PC-9 (cell line): ENCODE data around the gene R3HDM1. TPM values are rescaled to one million over a fixed set of nuclear protein-coding genes. Genes with fewer than 3 reads are reported as not detected.

ENCODE experiments used
- BruUV-seq: library from RNA; stranded (reverse); fragments of 400-500 nt; replicated peaks from 2 replicates; lab custom pipeline; 2021; lab: Mats Ljungman, UMichigan
- CTCF ChIA-PET: fragments of 300-600 bp; sonication (Branson Sonifier 250); formaldehyde crosslinking; loops from one replicate; lab custom pipeline; 2022; ENCODE audit warnings: antibody characterized with exemption; lab: Charles Lee
- POLR2A ChIA-PET: fragments of 300-600 bp; sonication (Branson Sonifier 250); formaldehyde crosslinking; loops from one replicate; lab custom pipeline; 2022; ENCODE audit warnings: antibody characterized with exemption; ENCODE audit not compliant: unreplicated experiment; lab: Charles Lee
- DNase-seq, 2 experiments: peaks; one replicate each; pipeline versions ENCODE4 v3.0.0 to v3.0.0-alpha.2; 2015 to 2022; ENCODE audit warnings: mixed read lengths in 1 of 2
- H2AFZ ChIP-seq: fragments of 200-600 bp; sonication (generic); 2 replicates; pipeline ENCODE4 v1.8.1; 2017; ENCODE audit warnings: antibody characterized with exemption
- H3F3A ChIP-seq: fragments of 200-600 bp; sonication (generic); 2 replicates; pipeline ENCODE4 v1.8.1; 2017; ENCODE audit warnings: antibody characterized with exemption, mild to moderate bottlenecking, low read depth; ENCODE audit not compliant: insufficient read depth
- H3K27ac ChIP-seq: fragments of 200-600 bp; sonication (generic); 2 replicates; pipeline ENCODE4 v1.6.1; 2016; ENCODE audit warnings: mixed run types
- H3K27me3 ChIP-seq: fragments of 200-600 bp; sonication (generic); 2 replicates; pipeline ENCODE4 v1.6.1; 2016; ENCODE audit warnings: low read depth, mixed run types; ENCODE audit not compliant: insufficient read depth
- H3K36me3 ChIP-seq: fragments of 200-600 bp; sonication (generic); 2 replicates; pipeline ENCODE4 v1.6.1; 2016; ENCODE audit warnings: low read depth, mixed run types
- H3K4me1 ChIP-seq: fragments of 200-600 bp; sonication (generic); replicated peaks from 2 replicates; pipeline ENCODE4 v1.6.1; 2016; ENCODE audit warnings: mixed run types; ENCODE audit not compliant: insufficient read depth
- H3K4me2 ChIP-seq: fragments of 200-600 bp; sonication (generic); 2 replicates; pipeline ENCODE4 v1.6.1; 2017; ENCODE audit warnings: mixed run types
- H3K4me3 ChIP-seq: fragments of 200-600 bp; sonication (generic); 2 replicates; pipeline ENCODE4 v1.6.1; 2016; ENCODE audit warnings: mixed run types
- H3K79me2 ChIP-seq: fragments of 200-600 bp; sonication (generic); 2 replicates; pipeline ENCODE4 v1.6.1; 2017; ENCODE audit warnings: low read depth, mixed run types
- H3K9me2 ChIP-seq: fragments of 200-600 bp; sonication (generic); 2 replicates; pipeline ENCODE4 v1.8.1; 2017; ENCODE audit warnings: mild to moderate bottlenecking; ENCODE audit not compliant: insufficient read depth
- H3K9me3 ChIP-seq: fragments of 200-600 bp; sonication (generic); 2 replicates; pipeline ENCODE4 v1.8.1; 2016; ENCODE audit warnings: low read depth; ENCODE audit not compliant: insufficient read depth
- H4K20me1 ChIP-seq: fragments of 200-600 bp; sonication (generic); 2 replicates; pipeline ENCODE4 v1.8.1; 2017; ENCODE audit not compliant: insufficient read depth
- CTCF ChIP-seq: fragments of 200-600 bp; sonication (generic); conservative IDR thresholded peaks from 2 replicates; pipeline ENCODE4 v1.6.1; 2017; ENCODE audit warnings: mixed run types, antibody characterized with exemption, mild to moderate bottlenecking, moderate library complexity
- EZH2 ChIP-seq: fragments of 200-600 bp; sonication (generic); IDR thresholded peaks from 2 replicates; pipeline ENCODE4 v1.8.0; 2017; ENCODE audit warnings: antibody characterized with exemption, low read depth
- intact Hi-C: fragments of 100-400 bp; cut with micrococcal nuclease; formaldehyde crosslinking; loops from one replicate; pipeline ENCODE4 v1.10.0; 2022; ENCODE audit not compliant: unreplicated experiment
- total RNA-seq: library from RNA; stranded (reverse); gene quantifications from 2 replicates; pipeline ENCODE4 v1.2.3, GENCODE V29; 2021

R3HDM1 gene
- total RNA-seq, 1 experiment from 2014 or later = 36.7 TPM

GRCh38 chr2:135664623-135665068 is 133.4 kb downstream of the R3HDM1 start:
- Histone ChIP-seq H4K20me1 (no peaks in the 10 kb centered on the region), H3K27me3 (no peaks in the 10 kb centered on the region), H3K9me3 (no peaks in the 10 kb centered on the region), H3K4me2 (no peak overlapping the region), H3F3A (no peaks in the 10 kb centered on the region), H3K4me1 (no peaks in the 10 kb centered on the region), H3K36me3 (0 out of 2 replicates have a peak, but pooled peaks cover 5% of the 10 kb centered on the region), H2AFZ (no peak overlapping the region), H3K79me2 (no peaks in the 10 kb centered on the region), H3K9me2 (no peaks in the 10 kb centered on the region), H3K27ac (no peak overlapping the region), H3K4me3 (no peak overlapping the region)
- intact Hi-C loops = no loop called here
- no TSS peak for BruUV-seq
- ChIA-PET POLR2A (no interaction called here), CTCF (no interaction called here)
- no peak for DNase-seq
- TF ChIP-seq EZH2 = no peak
- TF ChIP-seq CTCF = no peak

DNA sequence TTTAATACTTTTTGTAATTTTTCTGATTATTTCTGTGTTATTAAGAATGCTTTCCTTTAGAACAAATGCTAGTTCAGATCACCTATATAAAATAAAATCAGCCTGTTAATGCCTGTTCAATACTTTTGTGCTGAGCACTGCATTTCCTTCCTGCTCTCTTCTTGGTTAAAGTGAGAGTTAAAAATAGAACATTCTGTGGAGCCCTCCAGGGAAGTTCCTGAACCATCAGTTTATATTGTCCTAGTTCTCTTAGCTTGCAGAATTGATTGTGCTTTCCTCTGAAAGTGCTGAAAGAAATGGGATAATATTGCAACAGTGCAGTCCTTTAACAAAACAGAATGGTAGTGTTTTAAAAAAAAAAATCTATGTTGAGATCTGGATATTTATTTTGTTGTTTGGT is 135.8 kb downstream of the R3HDM1 start:
- H3K27me3 ChIP-seq = no peaks in the 10 kb centered on the region
- H2AFZ ChIP-seq = no peak overlapping the region
- no peaks in the 10 kb centered on the region for H3K79me2 ChIP-seq
- H3F3A ChIP-seq = no peaks in the 10 kb centered on the region
- no peak for DNase-seq
- H3K9me3 ChIP-seq = no peaks in the 10 kb centered on the region
- no peaks in the 10 kb centered on the region for H3K9me2 ChIP-seq
- no peaks in the 10 kb centered on the region for H3K36me3 ChIP-seq
- H3K27ac ChIP-seq = no peak overlapping the region
- ChIA-PET CTCF (no interaction called here), POLR2A (no interaction called here)
- no peak overlapping the region for H3K4me3 ChIP-seq
- H3K4me2 ChIP-seq = no peak overlapping the region
- TF ChIP-seq CTCF = no peak
- no peak for TF ChIP-seq EZH2
- H4K20me1 ChIP-seq = no peaks in the 10 kb centered on the region
- intact Hi-C loops = no loop called here
- no TSS peak for BruUV-seq
- no peaks in the 10 kb centered on the region for H3K4me1 ChIP-seq

DNA sequence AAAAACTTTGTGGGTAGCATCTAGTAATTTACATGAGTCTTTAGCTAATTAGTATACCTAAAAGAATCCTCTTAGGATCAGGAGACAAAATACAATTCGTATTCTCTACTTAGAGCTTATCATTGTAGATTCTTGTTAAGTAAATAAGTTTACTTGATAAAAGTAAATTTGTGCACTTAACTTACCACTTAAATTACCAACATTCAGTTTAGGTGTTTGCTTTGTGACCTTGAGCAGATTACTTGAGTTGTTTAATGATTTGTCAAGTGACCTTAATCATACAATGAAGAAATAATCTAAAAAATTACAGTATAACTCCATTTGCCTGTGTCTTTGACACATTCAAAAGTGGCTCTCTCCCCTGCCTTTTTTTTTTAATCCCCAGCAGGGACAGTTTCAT is 143.2 kb downstream of the R3HDM1 start:
- Histone ChIP-seq H3K9me2 (no peaks in the 10 kb centered on the region), H3F3A (no peaks in the 10 kb centered on the region), H3K79me2 (no peaks in the 10 kb centered on the region), H3K4me2 (no peak overlapping the region), H3K4me1 (no peaks in the 10 kb centered on the region), H2AFZ (no peak overlapping the region), H4K20me1 (no peaks in the 10 kb centered on the region), H3K36me3 (no peaks in the 10 kb centered on the region), H3K4me3 (no peak overlapping the region), H3K27me3 (no peaks in the 10 kb centered on the region), H3K9me3 (no peaks in the 10 kb centered on the region; the same call in 1 of the 2 replicates), H3K27ac (no peak overlapping the region)
- ChIA-PET CTCF (no interaction called here), POLR2A (no interaction called here)
- BruUV-seq = no TSS peak
- intact Hi-C loops = no loop called here
- TF ChIP-seq EZH2 (no peak), CTCF (no peak)
- no peak for DNase-seq
